CD14-positive monocyte (primary cell): ENCODE data around the gene ALOX15. TPM values are rescaled to one million over a fixed set of nuclear protein-coding genes. Genes with fewer than 3 reads are reported as not detected.
A peak's percentile ranks its signal among the peaks of the same experiment; 100 is the strongest.

Experiments
- DNase-seq, 3 donors: peaks; one replicate each; pipeline ENCODE4 v3.0.0-alpha.2; 2011 to 2022
- H2AFZ ChIP-seq: 2 replicates; pipeline ENCODE4 v1.6.0; 2012; ENCODE audit warnings: mild to moderate bottlenecking, low read depth, low read length, inconsistent platforms; ENCODE audit not compliant: insufficient read depth, poor library complexity, severe bottlenecking
- H3K27ac ChIP-seq, 2 donors: 1 replicate in 1 of 2; 2 replicates in 1 of 2; pipeline ENCODE4 v1.5.1; 2012 to 2013; ENCODE audit warnings: low read length in 2 of 2, control low read depth in 1 of 2, inconsistent platforms in 1 of 2, low read depth in 1 of 2, mild to moderate bottlenecking in 1 of 2
- H3K27me3 ChIP-seq, 2 donors: one replicate each; pipeline versions ENCODE4 v1.6.0 to v1.6.1; 2011 to 2013; ENCODE audit warnings: low read length in 2 of 2; ENCODE audit not compliant: control insufficient read depth in 2 of 2, insufficient read depth in 2 of 2
- H3K36me3 ChIP-seq, 2 donors: replicated peaks in 1 of 2; 1 replicate in 1 of 2; 2 replicates in 1 of 2; pipeline versions ENCODE4 v1.5.1 to v1.6.1; 2012 to 2013; ENCODE audit warnings: low read length in 2 of 2, control low read depth in 1 of 2, inconsistent platforms in 1 of 2, mild to moderate bottlenecking in 1 of 2; ENCODE audit not compliant: insufficient read depth in 2 of 2, control insufficient read depth in 1 of 2
- H3K4me1 ChIP-seq, 2 donors: 1 replicate in 1 of 2; 2 replicates in 1 of 2; pipeline versions ENCODE4 v1.5.1 to v1.6.1; 2012 to 2013; ENCODE audit warnings: low read length in 2 of 2, control low read depth in 1 of 2, inconsistent platforms in 1 of 2, mild to moderate bottlenecking in 1 of 2, moderate library complexity in 1 of 2; ENCODE audit not compliant: insufficient read depth in 2 of 2, control insufficient read depth in 1 of 2
- H3K4me2 ChIP-seq: replicated peaks from 2 replicates; pipeline ENCODE3; 2012; ENCODE audit warnings: low read length, moderate library complexity, mild to moderate bottlenecking; ENCODE audit not compliant: poor library complexity, severe bottlenecking; ENCODE audit errors: extremely low read depth
- H3K4me3 ChIP-seq, 3 experiments: fragments of 200-600 bp in 1 of 3; sonication (generic) in 1 of 3; replicated peaks in 1 of 3; 1 replicate in 2 of 3; 2 replicates in 1 of 3; pipeline ENCODE4 v1.5.1; 2011 to 2013; ENCODE audit warnings: low read length in 3 of 3, mild to moderate bottlenecking in 3 of 3, control low read depth in 2 of 3, low read depth in 2 of 3, inconsistent platforms in 1 of 3, moderate library complexity in 1 of 3
- H3K79me2 ChIP-seq: 2 replicates; pipeline ENCODE4 v1.6.0; 2012; ENCODE audit warnings: mild to moderate bottlenecking, control low read depth, inconsistent platforms, low read length, moderate library complexity; ENCODE audit not compliant: insufficient read depth
- H3K9ac ChIP-seq: 2 replicates; pipeline ENCODE4 v1.6.0; 2017; ENCODE audit warnings: low read length, mild to moderate bottlenecking; ENCODE audit not compliant: insufficient read depth, poor library complexity, severe bottlenecking
- H3K9me3 ChIP-seq, 2 donors: replicated peaks in 1 of 2; 1 replicate in 1 of 2; 2 replicates in 1 of 2; pipeline versions ENCODE4 v1.5.1 to v1.6.1; 2012 to 2013; ENCODE audit warnings: low read length in 2 of 2, control low read depth in 1 of 2; ENCODE audit not compliant: control insufficient read depth in 1 of 2, insufficient read depth in 1 of 2
- H4K20me1 ChIP-seq: 2 replicates; pipeline ENCODE4 v1.6.0; 2012; ENCODE audit warnings: mild to moderate bottlenecking, low read length, control low read depth, moderate library complexity; ENCODE audit not compliant: insufficient read depth
- H3K27ac Mint-ChIP-seq, 7 donors: one replicate each; pipeline ENCODE4 v1.8.0; 2020; ENCODE audit warnings: mild to moderate bottlenecking in 7 of 7, mixed read lengths in 7 of 7, moderate library complexity in 6 of 7, inconsistent platforms in 2 of 7
- H3K27me3 Mint-ChIP-seq, 3 donors: one replicate each; pipeline ENCODE4 v1.8.0; 2021 to 2022; ENCODE audit warnings: low read depth in 3 of 3, mild to moderate bottlenecking in 3 of 3, mixed read lengths in 3 of 3, moderate library complexity in 3 of 3, inconsistent platforms in 1 of 3
- H3K36me3 Mint-ChIP-seq, 2 donors: one replicate each; pipeline ENCODE4 v1.8.0; 2020; ENCODE audit warnings: mixed read lengths in 2 of 2, inconsistent platforms in 1 of 2, mild to moderate bottlenecking in 1 of 2
- H3K4me1 Mint-ChIP-seq: one replicate; pipeline ENCODE4 v1.8.0; 2020; ENCODE audit warnings: mild to moderate bottlenecking, mixed read lengths
- H3K4me3 Mint-ChIP-seq, 2 donors: one replicate each; pipeline ENCODE4 v1.8.0; 2020; ENCODE audit warnings: mild to moderate bottlenecking in 2 of 2, mixed read lengths in 2 of 2, moderate library complexity in 1 of 2
- H3K9me3 Mint-ChIP-seq, 7 donors: one replicate each; pipeline ENCODE4 v1.8.0; 2020 to 2022; ENCODE audit warnings: mixed read lengths in 7 of 7, mild to moderate bottlenecking in 6 of 7, moderate library complexity in 6 of 7, inconsistent platforms in 2 of 7
- WGBS: methylation state at CpG from one replicate; pipeline ENCODE4 v1.1.5; 2013; ENCODE audit warnings: missing lambda C conversion rate; ENCODE audit not compliant: insufficient coverage; 5-methylcytosine and 5-hydroxymethylcytosine counted together
- intact Hi-C, 2 donors: fragments of 100-400 bp; cut with micrococcal nuclease; formaldehyde crosslinking; loops; one replicate each; pipeline versions ENCODE4 v1.15.0 to v1.15.1; 2023
- polyA plus RNA-seq, 3 donors: library from polyadenylated mRNA; depleted of rRNA in 1 of 3; unstranded in 2 of 3; stranded (reverse) in 1 of 3; fragments of 300-500 nt in 2 of 3; fragments of >200 nt in 1 of 3; fragmentation: Illumina TruSeq in 2 of 3; gene quantifications; 1 replicate in 2 of 3; 2 replicates in 1 of 3; pipeline ENCODE4 v1.2.3, GENCODE V29; 2012 to 2021
- TF ChIP-seq, protein P1 (sequence below): fragments of 200-600 bp; IDR thresholded peaks from one replicate; pipeline ENCODE4 v1.8.0; 2022; ENCODE audit warnings: antibody characterized with exemption, mild to moderate bottlenecking

ALOX15 gene
- polyA plus RNA-seq, 3 donors = 0.05 to 0.13 TPM; not detected in 1

- H3K9me3 ChIP-seq = no peaks in the 10 kb centered on the region
- peaks cover 73 to 83% of the 10 kb centered on the region in 2 donors for H3K36me3 Mint-ChIP-seq
- 98% methylated on average over 21 of the region's 27 CpGs for WGBS
- no peak overlapping the region for H3K27ac ChIP-seq
- H3K9me3 Mint-ChIP-seq = no peaks in the 10 kb centered on the region
- H3K27me3 Mint-ChIP-seq = peaks cover 0 to 2% (median 0%) of the 10 kb centered on the region in 3 donors
- H3K4me1 ChIP-seq = no peaks in the 10 kb centered on the region
- no peaks in the 10 kb centered on the region for H3K79me2 ChIP-seq
- DNase-seq = no peak
- no peak overlapping the region for H2AFZ ChIP-seq
- no peak overlapping the region for H3K4me3 Mint-ChIP-seq
- no peaks in the 10 kb centered on the region for H4K20me1 ChIP-seq
- no peak overlapping the region for H3K9ac ChIP-seq
- H3K4me3 ChIP-seq = no peak overlapping the region
- H3K36me3 ChIP-seq = peaks cover 64 to 84% of the 10 kb centered on the region in 2 donors
- H3K4me1 Mint-ChIP-seq = no peaks in the 10 kb centered on the region
- no peaks in the 10 kb centered on the region for H3K27me3 ChIP-seq
- H3K4me2 ChIP-seq = no peak overlapping the region
- TF ChIP-seq, protein P1, sequence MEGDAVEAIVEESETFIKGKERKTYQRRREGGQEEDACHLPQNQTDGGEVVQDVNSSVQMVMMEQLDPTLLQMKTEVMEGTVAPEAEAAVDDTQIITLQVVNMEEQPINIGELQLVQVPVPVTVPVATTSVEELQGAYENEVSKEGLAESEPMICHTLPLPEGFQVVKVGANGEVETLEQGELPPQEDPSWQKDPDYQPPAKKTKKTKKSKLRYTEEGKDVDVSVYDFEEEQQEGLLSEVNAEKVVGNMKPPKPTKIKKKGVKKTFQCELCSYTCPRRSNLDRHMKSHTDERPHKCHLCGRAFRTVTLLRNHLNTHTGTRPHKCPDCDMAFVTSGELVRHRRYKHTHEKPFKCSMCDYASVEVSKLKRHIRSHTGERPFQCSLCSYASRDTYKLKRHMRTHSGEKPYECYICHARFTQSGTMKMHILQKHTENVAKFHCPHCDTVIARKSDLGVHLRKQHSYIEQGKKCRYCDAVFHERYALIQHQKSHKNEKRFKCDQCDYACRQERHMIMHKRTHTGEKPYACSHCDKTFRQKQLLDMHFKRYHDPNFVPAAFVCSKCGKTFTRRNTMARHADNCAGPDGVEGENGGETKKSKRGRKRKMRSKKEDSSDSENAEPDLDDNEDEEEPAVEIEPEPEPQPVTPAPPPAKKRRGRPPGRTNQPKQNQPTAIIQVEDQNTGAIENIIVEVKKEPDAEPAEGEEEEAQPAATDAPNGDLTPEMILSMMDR = no peak
- peak overlapping the region in 1 of 7 donors; percentile 77 for H3K27ac Mint-ChIP-seq
- intact Hi-C loops = no loop called here
Observed at GRCh38 chr17:4673986-4674684, 32.7 kb upstream of the ALOX15 start.

GRCh38 chr17:4673169-4673568 lies 31.7 kb upstream of the ALOX15 start:
- Mint-ChIP-seq H3K36me3 (peaks cover 65 to 76% of the 10 kb centered on the region in 2 donors), H3K4me1 (no peaks in the 10 kb centered on the region), H3K27ac (peak overlapping the region in 1 of 7 donors; percentile 43), H3K4me3 (no peak overlapping the region), H3K27me3 (peaks cover 0 to 2% (median 0%) of the 10 kb centered on the region in 3 donors), H3K9me3 (no peaks in the 10 kb centered on the region)
- H3K9ac ChIP-seq = no peak overlapping the region
- TF ChIP-seq, protein P1 = no peak
- no peak overlapping the region for H3K4me2 ChIP-seq
- H2AFZ ChIP-seq = no peak overlapping the region
- H3K27ac ChIP-seq = no peak overlapping the region
- DNase-seq = no peak
- H3K36me3 ChIP-seq = peaks cover 61 to 75% of the 10 kb centered on the region in 2 donors
- H4K20me1 ChIP-seq = no peaks in the 10 kb centered on the region
- no peaks in the 10 kb centered on the region for H3K4me1 ChIP-seq
- no peak overlapping the region for H3K4me3 ChIP-seq
- WGBS = 93% methylated on average over 11 of the region's 11 CpGs
- no peaks in the 10 kb centered on the region for H3K9me3 ChIP-seq
- H3K79me2 ChIP-seq = no peaks in the 10 kb centered on the region
- intact Hi-C loops = no loop called here
- no peaks in the 10 kb centered on the region for H3K27me3 ChIP-seq
